Neuron (in vitro differentiated cells): ENCODE measurements around the gene MYCN.
"Not testable (repeated sequence)": the region's sequence is repeated elsewhere in the genome, so short reads cannot be mapped to it uniquely, and the experiment has no call there.

Experiments used
- H2AFZ ChIP-seq: one replicate; pipeline ENCODE4 v1.6.1; 2013; ENCODE audit warnings: low read depth, mild to moderate bottlenecking, inconsistent platforms, low read length, moderate library complexity
- H3K27me3 ChIP-seq: one replicate; pipeline ENCODE4 v1.6.1; 2013; ENCODE audit warnings: low read length; ENCODE audit not compliant: insufficient read depth
- H3K36me3 ChIP-seq: one replicate; pipeline ENCODE4 v1.6.1; 2013; ENCODE audit warnings: low read length; ENCODE audit not compliant: insufficient read depth
- H3K4me1 ChIP-seq: one replicate; pipeline ENCODE4 v1.6.1; 2013; ENCODE audit warnings: low read length; ENCODE audit not compliant: insufficient read depth
- H3K4me3 ChIP-seq: 2 replicates; pipeline ENCODE4 v1.5.1; 2013; ENCODE audit warnings: mild to moderate bottlenecking, low read length, moderate library complexity
- H3K9me3 ChIP-seq: one replicate; pipeline ENCODE4 v1.6.1; 2013; ENCODE audit warnings: low read length

The MYCN gene

DNA sequence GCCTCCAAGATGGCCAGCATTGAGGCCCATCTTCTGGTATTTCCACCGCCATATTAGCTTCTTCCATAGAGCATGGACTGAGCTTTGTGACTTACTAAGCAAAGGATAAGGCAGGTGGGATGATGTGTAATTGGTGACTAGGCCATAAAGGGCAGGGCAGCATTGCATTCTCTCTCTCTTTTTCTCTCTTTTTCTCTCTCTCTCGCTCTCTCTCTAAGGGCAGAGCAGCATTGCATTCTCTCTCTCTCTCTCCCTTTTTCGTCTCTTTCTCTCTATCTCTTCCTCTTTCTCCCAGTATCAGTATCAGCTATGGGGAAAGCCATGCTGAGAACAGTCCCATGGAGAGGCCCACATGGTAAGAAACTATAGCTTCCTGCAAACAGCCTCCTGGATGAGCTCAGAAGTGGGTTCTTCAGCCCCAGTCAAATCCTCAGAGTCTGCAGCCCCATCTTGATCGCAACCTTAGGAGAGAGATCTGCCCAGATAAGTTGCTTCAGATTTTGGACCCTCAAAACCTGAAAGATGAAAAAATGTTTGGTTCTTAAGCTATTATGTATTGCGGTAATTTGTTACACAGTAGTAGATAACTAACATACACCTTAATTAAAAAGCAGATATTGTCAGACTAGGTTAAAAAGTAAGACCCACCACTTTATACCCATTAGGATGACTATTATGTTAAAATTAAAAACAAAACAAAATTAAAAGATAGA is 39.1 kb upstream of the MYCN start:
- Histone ChIP-seq H3K4me3 (no peak overlapping the region), H3K9me3 (no peaks in the 10 kb centered on the region), H3K4me1 (no peaks in the 10 kb centered on the region), H2AFZ (no peak overlapping the region), H3K36me3 (no peaks in the 10 kb centered on the region), H3K27me3 (peaks cover 3% of the 10 kb centered on the region)

DNA sequence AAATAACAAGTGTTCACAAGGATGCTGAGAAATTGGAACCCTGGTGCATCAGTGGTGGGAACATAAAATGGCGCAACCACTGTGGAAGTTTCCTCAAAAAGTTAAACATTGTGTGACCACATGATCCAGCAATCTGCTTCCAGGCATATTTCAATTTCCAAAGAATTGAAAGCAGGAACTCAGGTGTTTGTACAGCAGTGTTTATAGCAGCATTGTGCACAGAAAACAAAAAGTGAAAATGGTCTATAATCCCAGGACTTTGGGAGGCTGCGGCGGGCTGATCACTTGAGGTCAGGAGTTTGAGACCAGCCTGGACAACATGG is 38.6 kb upstream of the MYCN start:
- Histone ChIP-seq H3K4me1 (no peaks in the 10 kb centered on the region), H2AFZ (no peak overlapping the region), H3K27me3 (peaks cover 3% of the 10 kb centered on the region), H3K9me3 (no peaks in the 10 kb centered on the region), H3K36me3 (no peaks in the 10 kb centered on the region), H3K4me3 (no peak overlapping the region)

- not testable (repeated sequence) for H3K9me3 ChIP-seq, H3K36me3 ChIP-seq, H3K4me3 ChIP-seq, H3K4me1 ChIP-seq, H3K27me3 ChIP-seq, H2AFZ ChIP-seq
Measured at GRCh38 chr2:15903910-15904309, 36.4 kb upstream of the MYCN start.

DNA sequence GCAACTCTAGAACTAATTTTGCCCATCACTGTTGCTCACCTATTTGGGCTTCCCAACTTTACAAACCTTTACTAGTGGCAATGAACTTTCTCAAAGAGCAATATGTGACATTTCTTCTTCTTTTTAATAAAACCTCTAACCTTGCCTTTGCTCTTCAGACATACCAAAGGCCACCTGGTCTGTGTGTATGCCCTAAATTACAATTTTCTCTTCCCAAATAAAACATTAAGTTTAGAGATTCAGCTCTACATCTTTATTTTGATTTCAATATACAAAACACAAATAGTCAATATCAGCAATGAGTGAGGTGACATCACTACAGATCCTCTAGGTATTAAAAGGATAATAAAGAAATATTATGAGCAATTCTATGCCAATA is 35.1 kb upstream of the MYCN start:
- H3K4me3 ChIP-seq: no peak overlapping the region
- no peaks in the 10 kb centered on the region for H3K36me3 ChIP-seq
- no peak overlapping the region for H2AFZ ChIP-seq
- no peaks in the 10 kb centered on the region for H3K9me3 ChIP-seq
- no peaks in the 10 kb centered on the region for H3K4me1 ChIP-seq
- H3K27me3 ChIP-seq: peaks cover 3% of the 10 kb centered on the region

- Histone ChIP-seq H3K36me3 (no peaks in the 10 kb centered on the region), H3K27me3 (peaks cover 3% of the 10 kb centered on the region), H3K9me3 (no peaks in the 10 kb centered on the region), H3K4me3 (no peak overlapping the region), H2AFZ (no peak overlapping the region), H3K4me1 (no peaks in the 10 kb centered on the region)
Measured at GRCh38 chr2:15905986-15906491, 34.3 kb upstream of the MYCN start.

DNA sequence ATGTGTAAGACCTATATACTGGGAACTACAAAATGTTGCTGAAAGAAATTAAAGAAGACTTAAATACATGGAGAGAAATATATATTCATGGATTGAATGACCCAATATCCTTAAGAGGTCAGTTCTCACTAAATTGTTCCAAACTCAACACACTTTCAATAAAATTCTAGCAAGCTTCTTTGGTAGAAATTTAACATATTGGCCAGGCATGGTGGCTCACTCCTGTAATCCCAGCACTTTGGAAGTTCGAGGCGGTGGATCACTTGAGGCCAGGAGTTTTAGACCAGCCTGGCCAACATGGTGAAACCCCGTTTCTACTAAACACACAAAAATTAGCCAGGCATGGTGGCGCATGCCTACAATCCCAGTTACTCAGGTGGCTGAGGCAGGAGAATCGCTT is 33.6 kb upstream of the MYCN start:
- Histone ChIP-seq H2AFZ (no peak overlapping the region), H3K9me3 (no peaks in the 10 kb centered on the region), H3K4me1 (no peaks in the 10 kb centered on the region), H3K27me3 (peaks cover 3% of the 10 kb centered on the region), H3K36me3 (no peaks in the 10 kb centered on the region), H3K4me3 (no peak overlapping the region)

GRCh38 chr2:15907461-15908324 is 32.7 kb upstream of the MYCN start:
- Histone ChIP-seq H3K4me1 (no peaks in the 10 kb centered on the region), H3K9me3 (no peaks in the 10 kb centered on the region), H3K27me3 (peaks cover 3% of the 10 kb centered on the region), H3K36me3 (no peaks in the 10 kb centered on the region), H3K4me3 (no peak overlapping the region), H2AFZ (no peak overlapping the region)

GRCh38 chr2:15908371-15908770 is 32.0 kb upstream of the MYCN start:
- Histone ChIP-seq H3K27me3 (peaks cover 3% of the 10 kb centered on the region), H3K4me3 (no peak overlapping the region), H3K9me3 (no peaks in the 10 kb centered on the region), H2AFZ (no peak overlapping the region), H3K36me3 (no peaks in the 10 kb centered on the region), H3K4me1 (no peaks in the 10 kb centered on the region)

DNA sequence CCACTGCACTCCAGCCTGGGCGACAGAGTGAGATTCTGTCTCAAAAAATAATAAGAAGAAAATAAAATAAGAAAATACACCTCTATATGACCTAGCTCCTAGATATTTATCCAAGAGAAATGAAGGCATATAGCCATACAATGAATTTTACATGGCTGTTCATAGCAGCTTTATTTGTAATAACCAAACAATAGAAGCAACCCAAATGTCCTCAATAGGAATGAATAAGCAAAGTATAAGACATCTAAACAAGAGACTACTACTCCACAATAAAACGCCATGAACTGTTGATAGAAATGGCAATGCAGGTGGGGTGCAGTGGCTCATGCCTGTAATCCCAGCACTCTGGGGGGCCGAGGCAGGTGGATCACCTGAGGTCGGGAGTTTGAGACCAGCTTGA is 31.2 kb upstream of the MYCN start:
- Histone ChIP-seq H2AFZ (no peak overlapping the region), H3K36me3 (no peaks in the 10 kb centered on the region), H3K4me1 (no peaks in the 10 kb centered on the region), H3K4me3 (no peak overlapping the region), H3K27me3 (peaks cover 3% of the 10 kb centered on the region), H3K9me3 (no peaks in the 10 kb centered on the region)

DNA sequence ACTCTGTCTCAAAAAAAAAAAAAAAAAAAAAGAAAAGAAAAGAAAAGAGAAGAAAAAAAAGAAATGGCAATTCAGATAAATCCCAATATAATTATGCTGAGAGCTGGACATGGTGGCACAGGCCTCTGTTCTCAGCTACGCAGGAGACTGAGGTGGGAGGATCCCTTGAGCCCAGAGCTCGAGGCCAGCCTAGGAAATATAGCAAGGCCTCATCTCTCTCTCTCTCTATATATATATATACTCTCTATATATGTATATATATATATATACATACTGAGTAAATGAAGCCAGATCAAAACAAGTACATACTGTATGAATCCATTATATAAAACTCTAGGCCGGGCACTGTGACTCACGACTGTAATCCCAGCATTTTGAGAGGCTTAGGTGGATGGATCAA is 30.6 kb upstream of the MYCN start:
- Histone ChIP-seq H2AFZ (no peak overlapping the region), H3K4me1 (no peaks in the 10 kb centered on the region), H3K27me3 (peaks cover 3% of the 10 kb centered on the region), H3K4me3 (no peak overlapping the region), H3K36me3 (no peaks in the 10 kb centered on the region), H3K9me3 (no peaks in the 10 kb centered on the region)

DNA sequence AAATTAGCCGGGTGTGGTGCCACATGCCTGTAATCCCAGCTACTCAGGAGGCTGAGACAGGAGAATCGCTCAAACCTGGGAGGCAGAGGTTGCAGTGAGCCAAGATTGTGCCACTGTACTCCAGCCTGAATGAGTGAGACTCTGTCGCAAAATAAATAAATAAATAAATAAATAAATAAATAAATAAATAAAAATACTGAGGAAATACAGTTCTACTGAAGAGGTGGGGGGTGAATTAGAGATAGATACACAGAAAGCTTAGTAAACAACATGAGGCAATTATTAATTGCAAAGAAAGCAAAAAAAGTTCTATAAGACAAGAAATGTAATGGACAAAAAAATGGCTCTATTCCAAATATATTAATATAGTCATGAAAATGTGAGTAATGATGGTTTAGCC is 29.1 kb upstream of the MYCN start:
- not testable (repeated sequence) for H2AFZ ChIP-seq, H3K4me3 ChIP-seq, H3K9me3 ChIP-seq, H3K27me3 ChIP-seq, H3K4me1 ChIP-seq, H3K36me3 ChIP-seq

GRCh38 chr2:15911686-15912085 is 28.7 kb upstream of the MYCN start:
- Histone ChIP-seq H3K9me3 (no peaks in the 10 kb centered on the region), H3K36me3 (no peaks in the 10 kb centered on the region), H3K27me3 (no peaks in the 10 kb centered on the region), H3K4me3 (no peak overlapping the region), H3K4me1 (no peaks in the 10 kb centered on the region), H2AFZ (no peak overlapping the region)

DNA sequence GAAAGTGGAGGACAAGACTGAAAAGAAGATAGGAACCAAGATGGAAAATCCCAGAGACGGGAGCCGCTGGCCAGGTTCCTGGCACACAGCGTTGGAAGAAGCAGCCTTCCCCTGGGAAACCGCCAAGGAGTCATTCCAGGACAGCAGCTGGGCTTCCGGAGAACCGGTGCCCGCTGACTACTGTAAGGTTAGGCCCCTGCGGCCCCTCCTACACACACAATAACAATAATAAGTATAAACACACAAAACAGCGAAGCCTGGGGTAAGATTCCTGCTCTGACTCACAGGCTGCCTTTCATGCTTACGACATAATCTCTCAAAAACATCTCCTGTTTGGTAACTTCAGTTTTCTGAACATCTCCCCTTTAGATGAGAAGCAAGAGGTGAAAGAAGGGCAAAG is 28.1 kb upstream of the MYCN start:
- Histone ChIP-seq H3K27me3 (no peaks in the 10 kb centered on the region), H3K36me3 (no peaks in the 10 kb centered on the region), H3K4me3 (no peak overlapping the region), H2AFZ (no peak overlapping the region), H3K4me1 (no peaks in the 10 kb centered on the region), H3K9me3 (no peaks in the 10 kb centered on the region)
